HepG2 (cell line): ENCODE results near the gene KRT10. TPM values are rescaled to one million over a fixed set of nuclear protein-coding genes. Genes with fewer than 3 reads are reported as not detected.
A peak's percentile ranks its signal among the peaks of the same experiment; 100 is the strongest.

Experiments
- ATAC-seq: fragments of 200-7000 bp; cut with Tn5 transposase; 3 replicates; pipeline ENCODE4 v1.9.1; 2020; ENCODE audit warnings: mild to moderate bottlenecking, moderate library complexity
- BruUV-seq: library from RNA; stranded (reverse); fragments of 400-500 nt; replicated peaks from 2 replicates; lab custom pipeline; 2021; lab: Mats Ljungman, UMichigan
- CTCF ChIA-PET: fragments of 300-600 bp; formaldehyde crosslinking; extraction: SDS; loops from one replicate; lab custom pipeline; 2021; ENCODE audit warnings: low total read pairs, inconsistent platforms, low intra/inter-chr PET ratio; lab: Yijun Ruan, JAX
- POLR2A ChIA-PET: fragments of 350-600 bp; sonication (Branson Sonifier 250); formaldehyde crosslinking; loops from one replicate; lab custom pipeline; 2020; ENCODE audit warnings: antibody characterized with exemption, inconsistent platforms; lab: Yijun Ruan, JAX
- DNase-seq: peaks from one replicate; pipeline ENCODE4 v3.0.0-alpha.2; 2015; ENCODE audit warnings: low spot score
- FAIRE-seq: peaks from 3 replicates; lab custom pipeline; 2011; peaks lifted over from hg19 to GRCh38; lab: Jason Lieb, UNC
- H2AFZ ChIP-seq: one replicate; pipeline ENCODE4 v1.6.1; 2011; ENCODE audit warnings: low read length, inconsistent platforms
- H3K27ac ChIP-seq: fragments of 300-600 bp; 3 replicates; pipeline ENCODE4 v1.8.0; 2011; ENCODE audit warnings: mixed run types, mild to moderate bottlenecking, mixed read lengths, low read length, inconsistent platforms; ENCODE audit not compliant: insufficient read depth; ENCODE audit errors: extremely low read length
- H3K27me3 ChIP-seq, 2 experiments: fragments of 200-600 bp in 1 of 2; 2 replicates in 1 of 2; 3 replicates in 1 of 2; pipeline versions ENCODE4 v1.6.0 to v1.8.0; 2011; ENCODE audit warnings: low read length in 2 of 2, mild to moderate bottlenecking in 2 of 2, moderate library complexity in 2 of 2, inconsistent platforms in 1 of 2; ENCODE audit not compliant: insufficient read depth in 2 of 2, control insufficient read depth in 1 of 2
- H3K36me3 ChIP-seq, 2 experiments: fragments of 200-600 bp in 1 of 2; replicated peaks in 1 of 2; 2 replicates in 1 of 2; 3 replicates in 1 of 2; pipeline versions ENCODE4 v1.5.1 to v1.8.0; 2011; ENCODE audit warnings: low read length in 2 of 2, inconsistent platforms in 1 of 2; ENCODE audit not compliant: insufficient read depth in 2 of 2, control insufficient read depth in 1 of 2
- H3K4me1 ChIP-seq: 2 replicates; pipeline ENCODE4 v1.5.1; 2012; ENCODE audit warnings: low read length, inconsistent platforms; ENCODE audit not compliant: insufficient read depth
- H3K4me2 ChIP-seq: 2 replicates; pipeline ENCODE4 v1.6.0; 2011; ENCODE audit warnings: low read depth, low read length, inconsistent platforms
- H3K4me3 ChIP-seq, 3 experiments: fragments of 200-600 bp in 1 of 3; sonication (generic), shearing (Covaris generic) in 1 of 3; replicated peaks in 1 of 3; 2 replicates each; pipeline ENCODE4 v1.5.1; 2011 to 2016; ENCODE audit warnings: low read length in 3 of 3, inconsistent platforms in 2 of 3, low read depth in 2 of 3, mild to moderate bottlenecking in 2 of 3, control low read depth in 1 of 3, mixed read lengths in 1 of 3; ENCODE audit not compliant: insufficient read depth in 1 of 3
- H3K79me2 ChIP-seq: one replicate; pipeline ENCODE4 v1.6.1; 2011; ENCODE audit warnings: low read length, inconsistent platforms; ENCODE audit not compliant: insufficient read depth
- H3K9ac ChIP-seq: 2 replicates; pipeline ENCODE4 v1.6.0; 2011; ENCODE audit warnings: mild to moderate bottlenecking, low read depth, low read length, inconsistent platforms; ENCODE audit not compliant: insufficient read depth
- H3K9me3 ChIP-seq: 2 replicates; pipeline ENCODE4 v1.5.1; 2012; ENCODE audit warnings: mild to moderate bottlenecking, low read length
- H4K20me1 ChIP-seq: 2 replicates; pipeline ENCODE4 v1.6.0; 2011; ENCODE audit warnings: inconsistent platforms, mild to moderate bottlenecking, low read length, moderate library complexity; ENCODE audit not compliant: insufficient read depth
- HNRNPK ChIP-seq: fragments of 200-400 bp; formaldehyde crosslinking; IDR thresholded peaks from 2 replicates; pipeline ENCODE4 v1.6.1; 2018; ENCODE audit warnings: low read length, low read depth, moderate library complexity, mild to moderate bottlenecking; ENCODE audit not compliant: poor library complexity, severe bottlenecking
- PHF5A ChIP-seq: IDR thresholded peaks from one replicate; pipeline ENCODE4 v1.6.1; 2018; ENCODE audit warnings: low read depth, missing genetic modification reagents; ENCODE audit not compliant: unreplicated experiment
- ZNF598 ChIP-seq: sonication (generic); formaldehyde crosslinking; IDR thresholded peaks from 2 replicates; pipeline ENCODE4 v1.5.1; 2020; ENCODE audit warnings: mild to moderate bottlenecking, missing genetic modification reagents, borderline replicate concordance
- WGBS: methylation state at CpG from one replicate; pipeline ENCODE4 v1.1.6; 2017; ENCODE audit warnings: low lambda C conversion rate; 5-methylcytosine and 5-hydroxymethylcytosine counted together
- in situ Hi-C: cut with HindIII; loops from 2 replicates; pipeline ENCODE4 v1.10.0; 2017; ENCODE audit warnings: low pct_unique_long_range_greater_than_20kb; ENCODE audit not compliant: extremely low pct_ligation_motif_present
- intact Hi-C: fragments of 100-400 bp; cut with micrococcal nuclease; formaldehyde crosslinking; loops from one replicate; pipeline ENCODE4 v1.10.0; 2022; ENCODE audit not compliant: unreplicated experiment
- polyA plus RNA-seq, 8 experiments: library from polyadenylated mRNA; depleted of rRNA in 3 of 8; stranded (reverse) in 7 of 8; unstranded in 1 of 8; fragments of >200 nt; fragmentation: Illumina TruSeq in 4 of 8; extraction: Trizol in 4 of 8; gene quantifications; 2 replicates each; pipeline versions ENCODE4 v1.2.1 to v1.2.3, GENCODE V29; 2011 to 2016; ENCODE audit warnings: low read depth in 4 of 8, missing spikeins in 1 of 8, mixed read lengths in 1 of 8; ENCODE audit not compliant: insufficient read depth in 1 of 8
- total RNA-seq, 5 experiments: library from RNA; depleted of rRNA; stranded (reverse); fragments of >200 nt; fragmentation: Illumina TruSeq; extraction: Trizol; gene quantifications; 2 replicates each; pipeline ENCODE4 v1.2.3, GENCODE V29; 2016; ENCODE audit warnings: low read depth in 1 of 5

KRT10 gene
- total and polyA plus RNA-seq, 2 of the 13 experiments (the other 11 are each of a cell fraction or from before 2014, with no cell fraction given) = 25.1 to 27.5 TPM

DNA sequence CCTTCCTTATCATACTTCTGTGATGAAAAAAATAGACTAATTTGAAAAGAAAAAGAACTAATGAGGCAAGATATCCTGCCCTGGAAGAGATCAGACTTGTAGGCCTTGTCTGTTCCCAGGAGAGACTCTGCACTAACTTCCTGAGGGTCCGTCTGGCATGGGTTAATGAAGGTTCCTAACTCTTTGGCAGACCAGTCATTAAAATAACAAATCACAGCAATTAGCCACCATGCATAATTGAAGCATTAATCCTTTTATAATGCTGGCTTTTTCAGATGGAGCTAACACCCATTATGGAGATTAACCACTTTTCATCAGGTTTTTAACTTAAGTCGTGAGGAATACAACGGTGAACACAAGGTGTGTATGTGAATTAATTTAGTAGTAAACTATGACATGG, 10.4 kb upstream of the KRT10 start:
- POLR2A ChIA-PET = interaction anchor here (2.5 kb wide), 1 partner anchor 14 kb away, joined by 8 read pairs; no protein-coding TSS in a partner anchor
- Histone ChIP-seq H3K9ac (no peak overlapping the region), H3K9me3 (no peaks in the 10 kb centered on the region), H3K27me3 (no peaks in the 10 kb centered on the region), H3K4me2 (no peak overlapping the region), H3K27ac (no peak overlapping the region), H3K4me3 (no peak overlapping the region), H3K4me1 (peaks cover 8% of the 10 kb centered on the region), H3K36me3 (peaks cover 1 to 11% of the 10 kb centered on the region in 2 experiments; a peak in 3 of 5 replicates), H2AFZ (no peak overlapping the region), H4K20me1 (no peaks in the 10 kb centered on the region), H3K79me2 (no peaks in the 10 kb centered on the region)
- TF ChIP-seq ZNF598 (CRISPR knock-in tag) = no peak
- no peak for FAIRE-seq
- BruUV-seq = no TSS peak
- intact Hi-C loops (no loop called here), in situ Hi-C loops (no loop called here)
- CTCF ChIA-PET = no interaction called here
- WGBS = over 99% methylated on average over 3 of the region's 3 CpGs
- no peak for DNase-seq
- no peak for ATAC-seq

- in situ Hi-C loops (no loop called here), intact Hi-C loops (no loop called here)
- H4K20me1 ChIP-seq = no peaks in the 10 kb centered on the region
- CTCF ChIA-PET = no interaction called here
- DNase-seq = no peak
- H3K79me2 ChIP-seq = peaks cover 13% of the 10 kb centered on the region
- no peak overlapping the region for H2AFZ ChIP-seq
- no peak for TF ChIP-seq PHF5A
- peak; percentile 92 for TF ChIP-seq HNRNPK
- peaks cover 8% of the 10 kb centered on the region for H3K4me1 ChIP-seq
- no TSS peak for BruUV-seq
- H3K4me3 ChIP-seq = no peak overlapping the region
- H3K9me3 ChIP-seq = no peaks in the 10 kb centered on the region
- 91% methylated on average over 2 of the region's 2 CpGs for WGBS
- no peaks in the 10 kb centered on the region for H3K27me3 ChIP-seq
- no peak for ATAC-seq
- H3K9ac ChIP-seq = no peak overlapping the region
- no peak overlapping the region for H3K27ac ChIP-seq
- no peak for FAIRE-seq
- H3K36me3 ChIP-seq = peaks cover 1 to 14% of the 10 kb centered on the region in 2 experiments; a peak in 3 of 5 replicates
- H3K4me2 ChIP-seq = no peak overlapping the region
- POLR2A ChIA-PET = no interaction called here
Measured at GRCh38 chr17:40830085-40830776, 7.8 kb upstream of the KRT10 start.
